ENCODE data around the gene SLC17A2. TPM values are rescaled to one million over a fixed set of nuclear protein-coding genes. Genes with fewer than 3 reads are reported as not detected.

The SLC17A2 gene
- total and polyA plus RNA-seq, 2 of the 4 experiments (the other 2 are of a cell fraction), result not detected

- no peak overlapping the region for H3K27ac ChIP-seq (ENCODE audit: insufficient read depth, low read length)
- H3K4ac ChIP-seq (ENCODE audit: low read depth, low read length), result no peak overlapping the region
- BruUV-seq (replicated peaks), result no TSS peak
- no peak overlapping the region for H3K4me3 ChIP-seq (ENCODE audit: insufficient read depth, low read depth, low read length)
- no peaks in the 10 kb centered on the region for H3K9me1 ChIP-seq (ENCODE audit: insufficient read depth, low read length)
- H2AK5ac ChIP-seq (ENCODE audit: low read depth, low read length), result no peak overlapping the region
- no peak overlapping the region for H3K18ac ChIP-seq (ENCODE audit: low read depth, low read length)
- H4K20me1 ChIP-seq (ENCODE audit: insufficient read depth, low read length), result no peaks in the 10 kb centered on the region
- no peak overlapping the region for H2BK5ac ChIP-seq (ENCODE audit: low read depth, low read length, poor library complexity, severe bottlenecking)
- H4K5ac ChIP-seq (ENCODE audit: low read depth, low read length), result no peak overlapping the region
- no peaks in the 10 kb centered on the region for H3K4me1 ChIP-seq (ENCODE audit: control insufficient read depth, insufficient read depth, low read length)
- H2AK9ac ChIP-seq (replicated peaks; ENCODE audit: low read depth, low read length, poor library complexity), result no peak overlapping the region
- in situ Hi-C loops (cut with MboI; ENCODE audit: low sequenced_read_pairs), result no loop called here
- H3K23ac ChIP-seq (ENCODE audit: low read depth, low read length), result no peak overlapping the region
- H3K14ac ChIP-seq (replicated peaks; ENCODE audit: low read depth, low read length), result no peak overlapping the region
- WGBS, 2 experiments (ENCODE audit: extremely low coverage in 2 of 2, insufficient read length in 1 of 2), result no CpG with 5 or more reads among the region's 1 CpG
- CTCF ChIA-PET, result interaction anchor here (0.9 to 1.0 kb wide), 2 partner anchors 8 to 18 kb away, joined by 3 read pairs; partner anchors contain the start of gene TRIM38
- no peak overlapping the region for H3K56ac ChIP-seq (ENCODE audit: extremely low read depth, insufficient read depth, low read length)
- intact Hi-C loops (cut with micrococcal nuclease), result no loop called here
- H3K27me3 ChIP-seq (ENCODE audit: control insufficient read depth, insufficient read depth, low read length), result no peaks in the 10 kb centered on the region; the same call in 1 of the 2 replicates
- DNase-seq (no peak), ATAC-seq (ENCODE audit: low read depth) (no peak)
- no peak overlapping the region for H2BK120ac ChIP-seq (ENCODE audit: low read depth, low read length)
- no peak overlapping the region for H2AFZ ChIP-seq (replicated peaks; ENCODE audit: low read length, poor library complexity)
- H2BK15ac ChIP-seq (ENCODE audit: low read depth, low read length), result no peak overlapping the region
- H4K8ac ChIP-seq (ENCODE audit: low read depth in 2 of 2, low read length in 2 of 2), result no peak overlapping the region
- POLR2A ChIA-PET (ENCODE audit: unreplicated experiment), result no interaction called here
- no peak for TF ChIP-seq RFX5 (IDR thresholded peaks at IDR 0.05; ENCODE audit: low read depth, low read length)
- peak; percentile 13; the same call in 1 of the 2 replicates for TF ChIP-seq CEBPB (IDR thresholded peaks at IDR 0.05; ENCODE audit: low read depth, low read length)
- H3K9ac ChIP-seq (ENCODE audit: low read depth, low read length), result no peak overlapping the region
- H4K91ac ChIP-seq (ENCODE audit: insufficient read depth, low read depth, low read length), result no peak overlapping the region
- no peaks in the 10 kb centered on the region for H3K9me3 ChIP-seq (ENCODE audit: control insufficient read depth, insufficient read depth, low read length)
- H2BK20ac ChIP-seq (ENCODE audit: low read depth, low read length), result no peak overlapping the region
- H3K4me2 ChIP-seq (ENCODE audit: low read depth, low read length), result no peak overlapping the region
- H3K36me3 ChIP-seq (ENCODE audit: control insufficient read depth, insufficient read depth, low read length), result no peaks in the 10 kb centered on the region
- no peaks in the 10 kb centered on the region for H3K79me1 ChIP-seq (ENCODE audit: low read depth in 1 of 2, low read length in 2 of 2)
- dilution Hi-C loops (cut with HindIII; ENCODE audit: low sequenced_read_pairs, unreplicated experiment), result no loop called here
Observed at GRCh38 chr6:25943887-25944286, 13.4 kb upstream of the SLC17A2 start.

Data from IMR-90 (cell line).